HCT116 (cell line): Measurements from ENCODE around the gene ZNF594. TPM values are rescaled to one million over a fixed set of nuclear protein-coding genes. Genes with fewer than 3 reads are reported as not detected.

Experiments
- ATAC-seq: fragments of 200-7000 bp; cut with Tn5 transposase; 2 replicates; pipeline ENCODE4 v1.9.1; 2020; ENCODE audit warnings: mild to moderate bottlenecking, moderate library complexity
- BruUV-seq: library from RNA; stranded (reverse); fragments of 400-500 nt; replicated peaks from 2 replicates; lab custom pipeline; 2021; lab: Mats Ljungman, UMichigan
- CTCF ChIA-PET: fragments of 300-600 bp; sonication (Branson Sonifier 250); formaldehyde crosslinking; loops from one replicate; lab custom pipeline; 2021; ENCODE audit warnings: antibody characterized with exemption; lab: Charles Lee
- POLR2A ChIA-PET: fragments of 300-600, 350-600 bp; sonication (Branson Sonifier 250); formaldehyde crosslinking; loops from one replicate; lab custom pipeline; 2021; ENCODE audit warnings: antibody characterized with exemption; lab: Charles Lee
- RAD21 ChIA-PET, 2 experiments: fragments of 300-600 bp; sonication (Branson Sonifier 250); formaldehyde crosslinking; loops; one replicate each; lab custom pipeline; 2023; ENCODE audit warnings: low total read pairs in 2 of 2; ENCODE audit not compliant: uncharacterized antibody in 2 of 2, unreplicated experiment in 2 of 2, low non-redundant PET in 1 of 2; lab: Charles Lee
- DNase-seq: peaks from one replicate; pipeline ENCODE4 v3.0.0-alpha.2; 2010; ENCODE audit warnings: low read depth, low spot score
- H2AFZ ChIP-seq: fragments of 200-600 bp; shearing (Covaris generic), sonication (generic); 2 replicates; pipeline ENCODE4 v1.6.1; 2017; ENCODE audit warnings: low read depth, mixed run types, mixed read lengths, antibody characterized with exemption, low read length; ENCODE audit not compliant: poor library complexity, severe bottlenecking
- H3K27ac ChIP-seq: 2 replicates; pipeline ENCODE4 v1.5.1; 2012; ENCODE audit warnings: low read depth, low read length
- H3K27me3 ChIP-seq: fragments of 200-600 bp; sonication (generic); 2 replicates; pipeline ENCODE4 v1.6.1; 2016; ENCODE audit warnings: mixed run types, low read length, mixed read lengths; ENCODE audit not compliant: insufficient read depth
- H3K36me3 ChIP-seq, 2 experiments: fragments of 200-500 bp in 1 of 2; fragments of 200-600 bp in 1 of 2; sonication (Bioruptor generic) in 1 of 2; sonication (generic) in 1 of 2; 2 replicates each; pipeline versions ENCODE4 v1.5.1 to v1.6.1; 2014 to 2016; ENCODE audit warnings: low read length in 2 of 2, inconsistent platforms in 1 of 2, mixed read lengths in 1 of 2, mixed run types in 1 of 2; ENCODE audit not compliant: insufficient read depth in 2 of 2, control insufficient read depth in 1 of 2
- H3K4me1 ChIP-seq, 2 experiments: fragments of 200-600 bp in 1 of 2; sonication (generic) in 1 of 2; 2 replicates each; pipeline versions ENCODE4 v1.5.1 to v1.6.1; 2012 to 2017; ENCODE audit warnings: low read length in 2 of 2, inconsistent platforms in 1 of 2, mild to moderate bottlenecking in 1 of 2, mixed read lengths in 1 of 2, mixed run types in 1 of 2, moderate library complexity in 1 of 2; ENCODE audit not compliant: insufficient read depth in 2 of 2, control insufficient read depth in 1 of 2
- H3K4me2 ChIP-seq: fragments of 200-600 bp; sonication (generic); 2 replicates; pipeline ENCODE4 v1.6.1; 2017; ENCODE audit warnings: mixed run types, low read length, mixed read lengths
- H3K4me3 ChIP-seq, 2 experiments: fragments of 200-600 bp in 1 of 2; sonication (generic) in 1 of 2; replicated peaks in 1 of 2; 2 replicates each; pipeline ENCODE4 v1.5.1; 2011 to 2016; ENCODE audit warnings: low read length in 2 of 2, control low read depth in 1 of 2, low read depth in 1 of 2, mild to moderate bottlenecking in 1 of 2, mixed read lengths in 1 of 2, mixed run types in 1 of 2
- H3K79me2 ChIP-seq: fragments of 200-600 bp; sonication (generic); 2 replicates; pipeline ENCODE4 v1.6.1; 2017; ENCODE audit warnings: mild to moderate bottlenecking, mixed run types, low read length, moderate library complexity, mixed read lengths; ENCODE audit not compliant: insufficient read depth
- H3K9ac ChIP-seq: fragments of 200-600 bp; sonication (generic); 2 replicates; pipeline ENCODE4 v1.6.1; 2016; ENCODE audit warnings: low read length, mixed read lengths
- H3K9me2 ChIP-seq: fragments of 200-600 bp; sonication (generic), shearing (Covaris generic); 2 replicates; pipeline ENCODE4 v1.6.1; 2017; ENCODE audit warnings: mixed run types, mild to moderate bottlenecking, moderate library complexity; ENCODE audit not compliant: insufficient read depth
- H3K9me3 ChIP-seq, 2 experiments: fragments of 200-500 bp in 1 of 2; fragments of 200-600 bp in 1 of 2; sonication (Bioruptor generic) in 1 of 2; sonication (generic) in 1 of 2; 2 replicates each; pipeline ENCODE4 v1.6.1; 2014 to 2017; ENCODE audit warnings: low read length in 2 of 2, mixed read lengths in 2 of 2, inconsistent platforms in 1 of 2, low read depth in 1 of 2, mild to moderate bottlenecking in 1 of 2, mixed run types in 1 of 2, moderate library complexity in 1 of 2; ENCODE audit not compliant: control insufficient read depth in 1 of 2, insufficient read depth in 1 of 2
- H4K20me1 ChIP-seq: fragments of 200-600 bp; sonication (generic), shearing (Covaris generic); 2 replicates; pipeline ENCODE4 v1.6.1; 2017; ENCODE audit warnings: mixed run types, mild to moderate bottlenecking, moderate library complexity; ENCODE audit not compliant: insufficient read depth
- CEBPB ChIP-seq: IDR thresholded peaks from 2 replicates; pipeline ENCODE4 v1.6.1; 2012; ENCODE audit warnings: low read depth
- EGR1 ChIP-seq: IDR thresholded peaks from 2 replicates; pipeline ENCODE4 v1.6.1; 2012; ENCODE audit warnings: low read depth
- ELF1 ChIP-seq: IDR thresholded peaks from 2 replicates; pipeline ENCODE4 v1.6.1; 2012; ENCODE audit warnings: low read depth, borderline replicate concordance
- EZH2 ChIP-seq: fragments of 200-600 bp; sonication (generic); IDR thresholded peaks from 2 replicates; pipeline ENCODE4 v1.6.1; 2017; ENCODE audit warnings: antibody characterized with exemption, mixed run types
- POLR2A ChIP-seq: IDR thresholded peaks from 2 replicates; pipeline ENCODE4 v1.7.0; 2011; ENCODE audit warnings: borderline replicate concordance; ENCODE audit not compliant: insufficient read depth, insufficient read length; ENCODE audit errors: extremely low read depth
- POLR2AphosphoS5 ChIP-seq: IDR thresholded peaks from 2 replicates; pipeline ENCODE4 v1.6.1; 2011; ENCODE audit warnings: mild to moderate bottlenecking, low read depth, low read length, moderate library complexity
- RAD21 ChIP-seq: IDR thresholded peaks from 2 replicates; pipeline ENCODE4 v1.6.1; 2012; ENCODE audit warnings: low read depth, mild to moderate bottlenecking
- SP1 ChIP-seq: IDR thresholded peaks from 2 replicates; pipeline ENCODE4 v1.6.1; 2012; ENCODE audit warnings: low read depth
- SRF ChIP-seq: IDR thresholded peaks from 2 replicates; pipeline ENCODE4 v1.6.1; 2012; ENCODE audit warnings: low read depth
- ZFX ChIP-seq: fragments of 450-650 bp; IDR thresholded peaks from 2 replicates; pipeline ENCODE4 v1.6.1; 2017
- intact Hi-C: fragments of 100-400 bp; cut with micrococcal nuclease; formaldehyde crosslinking; loops from 2 replicates; pipeline ENCODE4 v1.10.0; 2022
- total RNA-seq: library from RNA; stranded (reverse); gene quantifications from one replicate; pipeline ENCODE4 v1.2.1, GENCODE V29; 2021; ENCODE audit not compliant: unreplicated experiment
- TF ChIP-seq, protein P1 (sequence below), 3 experiments: fragments of 200-600 bp in 1 of 3; sonication (generic) in 1 of 3; IDR thresholded peaks in 2 of 3; conservative IDR thresholded peaks in 1 of 3; 2 replicates each; pipeline ENCODE4 v1.5.1; 2012 to 2017; ENCODE audit warnings: low read depth in 2 of 3, low read length in 2 of 3, antibody characterized with exemption in 1 of 3, borderline replicate concordance in 1 of 3, control low read depth in 1 of 3, mild to moderate bottlenecking in 1 of 3, mixed read lengths in 1 of 3, mixed run types in 1 of 3, moderate library complexity in 1 of 3; ENCODE audit not compliant: insufficient read depth in 1 of 3
- TF ChIP-seq, protein P2 (sequence below): IDR thresholded peaks from 2 replicates; pipeline ENCODE4 v1.6.1; 2011; ENCODE audit warnings: mild to moderate bottlenecking, low read length, moderate library complexity; ENCODE audit not compliant: insufficient replicate concordance; ENCODE audit errors: extremely low read depth
- TF ChIP-seq, protein P3 (sequence below): IDR thresholded peaks from 2 replicates; pipeline ENCODE4 v1.6.1; 2012

The ZNF594 gene
- total RNA-seq, 1 experiment from 2014 or later: 8.3 TPM

DNA sequence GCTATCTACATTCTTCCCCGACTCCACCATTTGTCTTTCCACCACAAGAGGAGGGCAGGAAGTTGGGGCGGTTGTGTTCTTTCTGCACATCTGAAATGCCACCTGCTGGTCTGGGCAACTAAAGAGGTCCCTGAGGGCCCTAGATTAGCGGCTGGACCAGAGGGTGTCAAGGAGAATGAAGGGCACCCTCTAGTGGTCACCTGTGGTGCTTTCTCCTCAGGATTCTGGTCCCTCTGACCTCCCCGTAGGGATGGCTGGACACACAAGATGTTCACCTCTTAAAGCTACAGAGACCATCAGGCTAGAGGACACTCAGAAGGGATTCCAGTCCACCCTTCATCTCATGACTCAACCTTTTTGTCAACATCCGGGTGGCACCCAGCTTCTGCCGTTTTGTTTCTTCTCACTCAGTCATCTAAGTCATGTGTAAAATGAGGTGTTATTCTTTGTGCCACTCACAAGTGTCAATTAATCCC lies 45.9 kb upstream of the ZNF594 start:
- DNase-seq (peak; percentile 65), ATAC-seq (peak; percentile 99)
- no peak overlapping the region for H3K4me2 ChIP-seq
- no peaks in the 10 kb centered on the region for H3K36me3 ChIP-seq
- ChIA-PET RAD21 (no interaction called here), POLR2A (no interaction called here), CTCF (interaction anchor here (0.6 to 0.7 kb wide), 4 partner anchors 9 to 32 kb away, joined by 3 to 5 read pairs (median 4); no protein-coding TSS in a partner anchor)
- no peak overlapping the region for H3K27ac ChIP-seq
- no peaks in the 10 kb centered on the region for H3K4me1 ChIP-seq
- H3K4me3 ChIP-seq: no peak overlapping the region
- no peak overlapping the region for H2AFZ ChIP-seq
- TF ChIP-seq, protein P1, sequence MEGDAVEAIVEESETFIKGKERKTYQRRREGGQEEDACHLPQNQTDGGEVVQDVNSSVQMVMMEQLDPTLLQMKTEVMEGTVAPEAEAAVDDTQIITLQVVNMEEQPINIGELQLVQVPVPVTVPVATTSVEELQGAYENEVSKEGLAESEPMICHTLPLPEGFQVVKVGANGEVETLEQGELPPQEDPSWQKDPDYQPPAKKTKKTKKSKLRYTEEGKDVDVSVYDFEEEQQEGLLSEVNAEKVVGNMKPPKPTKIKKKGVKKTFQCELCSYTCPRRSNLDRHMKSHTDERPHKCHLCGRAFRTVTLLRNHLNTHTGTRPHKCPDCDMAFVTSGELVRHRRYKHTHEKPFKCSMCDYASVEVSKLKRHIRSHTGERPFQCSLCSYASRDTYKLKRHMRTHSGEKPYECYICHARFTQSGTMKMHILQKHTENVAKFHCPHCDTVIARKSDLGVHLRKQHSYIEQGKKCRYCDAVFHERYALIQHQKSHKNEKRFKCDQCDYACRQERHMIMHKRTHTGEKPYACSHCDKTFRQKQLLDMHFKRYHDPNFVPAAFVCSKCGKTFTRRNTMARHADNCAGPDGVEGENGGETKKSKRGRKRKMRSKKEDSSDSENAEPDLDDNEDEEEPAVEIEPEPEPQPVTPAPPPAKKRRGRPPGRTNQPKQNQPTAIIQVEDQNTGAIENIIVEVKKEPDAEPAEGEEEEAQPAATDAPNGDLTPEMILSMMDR (IDR thresholded peaks at IDR 0.05 in 2 of 3, conservative IDR thresholded peaks at IDR 0.05 in 1 of 3; ENCODE audit: borderline replicate concordance in 1 of 3, insufficient read depth in 1 of 3, low read depth in 2 of 3, low read length in 2 of 3): peak; percentile 82 to 90 (median 89); a peak in 5 of 6 replicates
- no peak for TF ChIP-seq EZH2
- TF ChIP-seq SP1: no peak
- TF ChIP-seq RAD21: peak; percentile 73
- no TSS peak for BruUV-seq
- no peak overlapping the region for H3K9ac ChIP-seq
- H3K79me2 ChIP-seq: no peaks in the 10 kb centered on the region
- H3K27me3 ChIP-seq: no peaks in the 10 kb centered on the region
- H3K9me2 ChIP-seq: no peaks in the 10 kb centered on the region
- H3K9me3 ChIP-seq: no peaks in the 10 kb centered on the region
- intact Hi-C loops: no loop called here
- no peaks in the 10 kb centered on the region for H4K20me1 ChIP-seq

DNA sequence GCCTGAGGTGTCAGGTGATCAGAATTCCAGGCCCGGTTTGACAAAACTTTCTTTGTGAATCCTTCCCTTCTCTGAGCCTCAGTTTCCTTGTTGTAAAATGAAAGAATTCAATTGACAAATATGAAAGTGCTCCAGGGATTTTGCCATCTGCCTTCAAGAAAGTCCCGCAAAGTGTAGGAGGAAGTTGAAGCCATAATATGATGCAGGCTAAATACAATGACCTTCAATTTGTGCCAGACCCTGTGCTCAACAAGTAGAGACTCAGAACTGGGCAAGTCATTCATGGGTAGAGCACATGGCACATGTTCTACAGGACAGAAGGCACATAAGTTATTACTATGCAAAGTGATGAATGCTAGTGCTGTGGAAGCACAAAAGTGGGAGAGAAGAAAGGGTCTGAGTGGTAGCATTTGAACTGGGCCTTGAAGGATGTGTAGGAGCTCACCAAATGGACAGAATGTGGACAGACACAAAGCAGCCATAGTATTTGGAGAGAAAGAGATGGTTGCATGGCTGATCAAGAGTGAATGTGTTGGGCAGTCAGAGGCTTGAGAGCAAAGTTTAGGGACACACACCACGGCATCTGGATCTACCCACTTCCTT lies 45.4 kb upstream of the ZNF594 start:
- ChIA-PET CTCF (no interaction called here), RAD21 (no interaction called here), POLR2A (no interaction called here)
- Histone ChIP-seq H4K20me1 (no peaks in the 10 kb centered on the region), H3K27ac (no peak overlapping the region), H3K27me3 (no peaks in the 10 kb centered on the region), H3K4me3 (no peak overlapping the region), H3K9ac (no peak overlapping the region), H3K4me2 (no peak overlapping the region), H3K79me2 (no peaks in the 10 kb centered on the region), H3K4me1 (no peaks in the 10 kb centered on the region), H3K9me3 (no peaks in the 10 kb centered on the region), H3K9me2 (no peaks in the 10 kb centered on the region), H3K36me3 (no peaks in the 10 kb centered on the region), H2AFZ (no peak overlapping the region)
- DNase-seq: no peak
- intact Hi-C loops: no loop called here
- 0 out of 2 replicates have a peak, but pooled peaks have one; percentile 8 for ATAC-seq
- no TSS peak for BruUV-seq
- TF ChIP-seq POLR2AphosphoS5: no peak
- TF ChIP-seq EGR1: no peak
- TF ChIP-seq, protein P2, sequence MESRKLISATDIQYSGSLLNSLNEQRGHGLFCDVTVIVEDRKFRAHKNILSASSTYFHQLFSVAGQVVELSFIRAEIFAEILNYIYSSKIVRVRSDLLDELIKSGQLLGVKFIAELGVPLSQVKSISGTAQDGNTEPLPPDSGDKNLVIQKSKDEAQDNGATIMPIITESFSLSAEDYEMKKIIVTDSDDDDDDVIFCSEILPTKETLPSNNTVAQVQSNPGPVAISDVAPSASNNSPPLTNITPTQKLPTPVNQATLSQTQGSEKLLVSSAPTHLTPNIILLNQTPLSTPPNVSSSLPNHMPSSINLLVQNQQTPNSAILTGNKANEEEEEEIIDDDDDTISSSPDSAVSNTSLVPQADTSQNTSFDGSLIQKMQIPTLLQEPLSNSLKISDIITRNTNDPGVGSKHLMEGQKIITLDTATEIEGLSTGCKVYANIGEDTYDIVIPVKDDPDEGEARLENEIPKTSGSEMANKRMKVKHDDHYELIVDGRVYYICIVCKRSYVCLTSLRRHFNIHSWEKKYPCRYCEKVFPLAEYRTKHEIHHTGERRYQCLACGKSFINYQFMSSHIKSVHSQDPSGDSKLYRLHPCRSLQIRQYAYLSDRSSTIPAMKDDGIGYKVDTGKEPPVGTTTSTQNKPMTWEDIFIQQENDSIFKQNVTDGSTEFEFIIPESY: no peak
- no peak for TF ChIP-seq POLR2A
- no peak for TF ChIP-seq ZFX
- no peak for TF ChIP-seq RAD21
- TF ChIP-seq CEBPB: no peak
- no peak for TF ChIP-seq SRF
- TF ChIP-seq, protein P3, sequence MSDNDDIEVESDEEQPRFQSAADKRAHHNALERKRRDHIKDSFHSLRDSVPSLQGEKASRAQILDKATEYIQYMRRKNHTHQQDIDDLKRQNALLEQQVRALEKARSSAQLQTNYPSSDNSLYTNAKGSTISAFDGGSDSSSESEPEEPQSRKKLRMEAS: no peak
- no peak for TF ChIP-seq ELF1
- TF ChIP-seq, protein P1 (IDR thresholded peaks at IDR 0.05 in 2 of 3, conservative IDR thresholded peaks at IDR 0.05 in 1 of 3; ENCODE audit: borderline replicate concordance in 1 of 3, insufficient read depth in 1 of 3, low read depth in 2 of 3, low read length in 2 of 3): no peak
- no peak for TF ChIP-seq SP1
